Measurements from ENCODE around the gene FOXO3.

GRCh38 chr6:108706649-108707048 lies 145.9 kb downstream of the FOXO3 start:
- TF ChIP-seq CTCF (IDR thresholded peaks at IDR 0.05; ENCODE audit: extremely low read depth in 1 of 2, insufficient read depth in 1 of 2, low read depth in 1 of 2, low read length in 2 of 2): no peak
- TF ChIP-seq POLR2AphosphoS5 (IDR thresholded peaks at IDR 0.05; ENCODE audit: insufficient read depth, low read depth, low read length): no peak
- TF ChIP-seq EZH2 (IDR thresholded peaks at IDR 0.05; ENCODE audit: borderline replicate concordance, low read depth, low read length, severe bottlenecking): no peak
- no peak for TF ChIP-seq POLR2A (IDR thresholded peaks at IDR 0.05; ENCODE audit: low read depth, low read length)
